HEK293 (cell line): ENCODE results near the gene SLC35F2.

ENCODE experiments used
- GLIS2 ChIP-seq: fragments of 450-650 bp; formaldehyde crosslinking; IDR thresholded peaks from 2 replicates; pipeline ENCODE4 v1.5.1; 2016; ENCODE audit warnings: missing biosample characterization, missing genetic modification characterization
- KLF1 ChIP-seq: fragments of 450-650 bp; formaldehyde crosslinking; IDR thresholded peaks from 2 replicates; pipeline ENCODE4 v1.5.1; 2016; ENCODE audit warnings: missing biosample characterization, missing genetic modification characterization
- KLF7 ChIP-seq: fragments of 450-650 bp; formaldehyde crosslinking; IDR thresholded peaks from 2 replicates; pipeline ENCODE4 v1.5.1; 2016; ENCODE audit warnings: missing biosample characterization, missing genetic modification characterization, borderline replicate concordance
- KLF8 ChIP-seq: fragments of 450-650 bp; formaldehyde crosslinking; IDR thresholded peaks from 2 replicates; pipeline ENCODE4 v1.5.1; 2016; ENCODE audit warnings: missing biosample characterization, missing genetic modification characterization
- OVOL3 ChIP-seq: fragments of 450-650 bp; formaldehyde crosslinking; IDR thresholded peaks from 2 replicates; pipeline ENCODE4 v1.5.1; 2016; ENCODE audit warnings: missing biosample characterization, missing genetic modification characterization
- SP2 ChIP-seq: fragments of 450-650 bp; formaldehyde crosslinking; IDR thresholded peaks from 2 replicates; pipeline ENCODE4 v1.5.1; 2016; ENCODE audit warnings: missing biosample characterization, missing genetic modification characterization
- ZBTB1 ChIP-seq: fragments of 450-650 bp; formaldehyde crosslinking; IDR thresholded peaks from 2 replicates; pipeline ENCODE4 v1.5.1; 2016; ENCODE audit warnings: missing biosample characterization, missing genetic modification characterization
- ZBTB49 ChIP-seq: fragments of 450-650 bp; formaldehyde crosslinking; IDR thresholded peaks from 2 replicates; pipeline ENCODE4 v1.5.1; 2016; ENCODE audit warnings: missing biosample characterization, missing genetic modification characterization, low read depth
- ZBTB8A ChIP-seq: fragments of 450-650 bp; formaldehyde crosslinking; IDR thresholded peaks from 2 replicates; pipeline ENCODE4 v1.5.1; 2016; ENCODE audit warnings: missing biosample characterization, missing genetic modification characterization
- ZNF140 ChIP-seq: fragments of 450-650 bp; formaldehyde crosslinking; IDR thresholded peaks from 2 replicates; pipeline ENCODE4 v1.5.1; 2016; ENCODE audit warnings: missing biosample characterization, missing genetic modification characterization
- ZNF280D ChIP-seq: fragments of 450-650 bp; formaldehyde crosslinking; IDR thresholded peaks from 2 replicates; pipeline ENCODE4 v1.5.1; 2016; ENCODE audit warnings: missing biosample characterization, missing genetic modification characterization
- ZNF366 ChIP-seq: fragments of 450-650 bp; formaldehyde crosslinking; conservative IDR thresholded peaks from 2 replicates; pipeline ENCODE4 v1.5.1; 2016; ENCODE audit warnings: missing biosample characterization, missing genetic modification characterization
- ZNF510 ChIP-seq: fragments of 450-650 bp; formaldehyde crosslinking; IDR thresholded peaks from 2 replicates; pipeline ENCODE4 v1.5.1; 2018; ENCODE audit warnings: mild to moderate bottlenecking, missing genetic modification characterization, missing biosample characterization; ENCODE audit not compliant: insufficient replicate concordance
- ZNF518A ChIP-seq: fragments of 450-650 bp; formaldehyde crosslinking; conservative IDR thresholded peaks from 2 replicates; pipeline ENCODE4 v1.5.1; 2016; ENCODE audit warnings: low read depth, missing biosample characterization, missing genetic modification characterization
- ZNF530 ChIP-seq: fragments of 450-650 bp; formaldehyde crosslinking; IDR thresholded peaks from 2 replicates; pipeline ENCODE4 v1.5.1; 2016; ENCODE audit warnings: low read depth, missing biosample characterization, missing genetic modification characterization
- ZNF549 ChIP-seq: fragments of 450-650 bp; IDR thresholded peaks from 2 replicates; pipeline ENCODE4 v1.5.1; 2018; ENCODE audit warnings: missing biosample characterization, missing genetic modification characterization, mild to moderate bottlenecking, inconsistent platforms, moderate library complexity
- ZNF600 ChIP-seq: fragments of 450-650 bp; formaldehyde crosslinking; IDR thresholded peaks from 2 replicates; pipeline ENCODE4 v1.5.1; 2016; ENCODE audit warnings: missing biosample characterization, missing genetic modification characterization
- ZNF610 ChIP-seq: fragments of 450-650 bp; formaldehyde crosslinking; IDR thresholded peaks from 2 replicates; pipeline ENCODE4 v1.5.1; 2016; ENCODE audit warnings: missing biosample characterization, missing genetic modification characterization, borderline replicate concordance
- ZNF645 ChIP-seq: fragments of 450-650 bp; formaldehyde crosslinking; IDR thresholded peaks from 2 replicates; pipeline ENCODE4; 2016; ENCODE audit warnings: missing biosample characterization, missing genetic modification characterization
- ZNF660 ChIP-seq: fragments of 450-650 bp; IDR thresholded peaks from 2 replicates; pipeline ENCODE4 v1.5.1; 2018; ENCODE audit warnings: missing biosample characterization, mild to moderate bottlenecking, missing genetic modification characterization
- ZNF692 ChIP-seq: fragments of 450-650 bp; formaldehyde crosslinking; IDR thresholded peaks from 2 replicates; pipeline ENCODE4 v1.5.1; 2016; ENCODE audit warnings: missing biosample characterization, missing genetic modification characterization
- ZNF785 ChIP-seq: fragments of 450-650 bp; formaldehyde crosslinking; IDR thresholded peaks from 2 replicates; pipeline ENCODE4 v1.5.1; 2016; ENCODE audit warnings: missing biosample characterization, missing genetic modification characterization
- ZNF837 ChIP-seq: fragments of 450-650 bp; formaldehyde crosslinking; IDR thresholded peaks from 2 replicates; pipeline ENCODE4 v1.5.1; 2016; ENCODE audit warnings: missing biosample characterization, missing genetic modification characterization
- ZSCAN5A ChIP-seq: fragments of 450-650 bp; formaldehyde crosslinking; IDR thresholded peaks from 2 replicates; pipeline ENCODE4 v1.5.1; 2016; ENCODE audit warnings: missing biosample characterization, missing genetic modification characterization

SLC35F2 gene

GRCh38 chr11:107858217-107859070 is at the start of gene SLC35F2 (continued):
- TF ChIP-seq ZSCAN5A (tag by site-specific recombination), result 0 out of 2 replicates have a peak, but pooled peaks have one; percentile 16
- TF ChIP-seq ZNF530 (tag by site-specific recombination), result no peak
- 0 out of 2 replicates have a peak, but pooled peaks have one; percentile 11 for TF ChIP-seq ZNF610
- TF ChIP-seq ZNF600, result peak; percentile 57
- TF ChIP-seq GLIS2, result peak; percentile 91
- no peak for TF ChIP-seq KLF7 (tag by site-specific recombination)
- TF ChIP-seq ZBTB1 (tag by site-specific recombination), result no peak
- peak; percentile 76 for TF ChIP-seq ZNF366 (tag by site-specific recombination)
- TF ChIP-seq SP2, result peak; percentile 80
- no peak for TF ChIP-seq ZNF510
- no peak for TF ChIP-seq ZNF140
- peak; percentile 97 for TF ChIP-seq ZBTB8A (tag by site-specific recombination)
- TF ChIP-seq ZNF645, result no peak
- no peak for TF ChIP-seq ZBTB49 (tag by site-specific recombination)
- no peak; the same call in 1 of the 2 replicates for TF ChIP-seq OVOL3 (tag by site-specific recombination)
- TF ChIP-seq ZNF660, result 0 out of 2 replicates have a peak, but pooled peaks have one; percentile 9
- peak; percentile 80; the same call in 1 of the 2 replicates for TF ChIP-seq ZNF692 (tag by site-specific recombination)
- no peak for TF ChIP-seq ZNF785 (tag by site-specific recombination)
- TF ChIP-seq ZNF280D (tag by site-specific recombination), result no peak
- no peak for TF ChIP-seq ZNF518A (tag by site-specific recombination)
- TF ChIP-seq KLF8 (tag by site-specific recombination), result peak; percentile 82; the same call in 1 of the 2 replicates
- TF ChIP-seq ZNF837 (tag by site-specific recombination), result no peak
- no peak for TF ChIP-seq ZNF549
- peak; percentile 53; the same call in 1 of the 2 replicates for TF ChIP-seq KLF1 (tag by site-specific recombination)
